Stomach (tissue), 4 donors: Measurements from ENCODE around the gene JAKMIP1.

ENCODE experiments used
- POLR2AphosphoS5 ChIP-seq, 3 donors: sonication (generic); formaldehyde crosslinking; IDR thresholded peaks; one replicate each; pipeline ENCODE4 v1.6.1; 2016; ENCODE audit warnings: antibody characterized with exemption in 3 of 3
- TF ChIP-seq, protein P1 (sequence below), 7 experiments: fragments of 450-650 bp in 4 of 7; fragments of 200-600 bp in 3 of 7; sonication (generic) in 3 of 7; IDR thresholded peaks; one replicate each; pipeline ENCODE4 v1.5.1; 2016 to 2019; ENCODE audit warnings: antibody characterized with exemption in 7 of 7, control low read depth in 2 of 7, mild to moderate bottlenecking in 1 of 7

DNA sequence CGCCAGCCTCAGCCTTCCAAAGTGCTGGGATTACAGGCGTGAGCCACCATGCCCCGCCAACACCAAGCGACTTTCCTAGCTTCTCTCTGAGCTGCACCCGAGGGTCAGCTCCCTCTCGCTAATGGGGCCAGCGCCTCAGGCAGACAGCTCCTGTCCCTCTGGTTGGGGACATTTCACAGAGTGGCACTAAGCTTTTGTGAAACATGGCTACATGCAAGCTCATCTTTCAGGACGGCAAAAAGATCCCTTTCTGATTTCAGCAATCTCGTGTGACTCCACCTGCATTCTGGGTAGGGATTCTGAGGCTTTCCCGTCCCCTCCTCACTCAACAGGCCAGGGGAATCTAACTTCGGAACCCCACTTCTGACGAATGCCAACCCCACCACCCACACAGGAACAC, 151.1 kb downstream of the JAKMIP1 start:
- TF ChIP-seq, protein P1, sequence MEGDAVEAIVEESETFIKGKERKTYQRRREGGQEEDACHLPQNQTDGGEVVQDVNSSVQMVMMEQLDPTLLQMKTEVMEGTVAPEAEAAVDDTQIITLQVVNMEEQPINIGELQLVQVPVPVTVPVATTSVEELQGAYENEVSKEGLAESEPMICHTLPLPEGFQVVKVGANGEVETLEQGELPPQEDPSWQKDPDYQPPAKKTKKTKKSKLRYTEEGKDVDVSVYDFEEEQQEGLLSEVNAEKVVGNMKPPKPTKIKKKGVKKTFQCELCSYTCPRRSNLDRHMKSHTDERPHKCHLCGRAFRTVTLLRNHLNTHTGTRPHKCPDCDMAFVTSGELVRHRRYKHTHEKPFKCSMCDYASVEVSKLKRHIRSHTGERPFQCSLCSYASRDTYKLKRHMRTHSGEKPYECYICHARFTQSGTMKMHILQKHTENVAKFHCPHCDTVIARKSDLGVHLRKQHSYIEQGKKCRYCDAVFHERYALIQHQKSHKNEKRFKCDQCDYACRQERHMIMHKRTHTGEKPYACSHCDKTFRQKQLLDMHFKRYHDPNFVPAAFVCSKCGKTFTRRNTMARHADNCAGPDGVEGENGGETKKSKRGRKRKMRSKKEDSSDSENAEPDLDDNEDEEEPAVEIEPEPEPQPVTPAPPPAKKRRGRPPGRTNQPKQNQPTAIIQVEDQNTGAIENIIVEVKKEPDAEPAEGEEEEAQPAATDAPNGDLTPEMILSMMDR (IDR thresholded peaks at IDR 0.05) = no peak
- TF ChIP-seq POLR2AphosphoS5 (IDR thresholded peaks at IDR 0.05) = no peak
